Keratinocyte (primary cell): Measurements from ENCODE around the gene MORN5.

Experiments
- EZH2 ChIP-seq: IDR thresholded peaks from one replicate; pipeline ENCODE4 v1.6.1; 2012; ENCODE audit warnings: inconsistent platforms, mild to moderate bottlenecking, low read length, moderate library complexity
- TF ChIP-seq, protein P1 (sequence below), 3 experiments: IDR thresholded peaks in 1 of 3; conservative IDR thresholded peaks in 1 of 3; optimal IDR thresholded peaks in 1 of 3; 2 replicates in 2 of 3; 3 replicates in 1 of 3; pipeline versions ENCODE3 to v1.5.1; 2011; ENCODE audit warnings: low read length in 3 of 3, mild to moderate bottlenecking in 3 of 3, moderate library complexity in 2 of 3, control low read depth in 1 of 3, inconsistent platforms in 1 of 3; ENCODE audit not compliant: insufficient read depth in 2 of 3; ENCODE audit errors: extremely low read depth in 1 of 3

DNA sequence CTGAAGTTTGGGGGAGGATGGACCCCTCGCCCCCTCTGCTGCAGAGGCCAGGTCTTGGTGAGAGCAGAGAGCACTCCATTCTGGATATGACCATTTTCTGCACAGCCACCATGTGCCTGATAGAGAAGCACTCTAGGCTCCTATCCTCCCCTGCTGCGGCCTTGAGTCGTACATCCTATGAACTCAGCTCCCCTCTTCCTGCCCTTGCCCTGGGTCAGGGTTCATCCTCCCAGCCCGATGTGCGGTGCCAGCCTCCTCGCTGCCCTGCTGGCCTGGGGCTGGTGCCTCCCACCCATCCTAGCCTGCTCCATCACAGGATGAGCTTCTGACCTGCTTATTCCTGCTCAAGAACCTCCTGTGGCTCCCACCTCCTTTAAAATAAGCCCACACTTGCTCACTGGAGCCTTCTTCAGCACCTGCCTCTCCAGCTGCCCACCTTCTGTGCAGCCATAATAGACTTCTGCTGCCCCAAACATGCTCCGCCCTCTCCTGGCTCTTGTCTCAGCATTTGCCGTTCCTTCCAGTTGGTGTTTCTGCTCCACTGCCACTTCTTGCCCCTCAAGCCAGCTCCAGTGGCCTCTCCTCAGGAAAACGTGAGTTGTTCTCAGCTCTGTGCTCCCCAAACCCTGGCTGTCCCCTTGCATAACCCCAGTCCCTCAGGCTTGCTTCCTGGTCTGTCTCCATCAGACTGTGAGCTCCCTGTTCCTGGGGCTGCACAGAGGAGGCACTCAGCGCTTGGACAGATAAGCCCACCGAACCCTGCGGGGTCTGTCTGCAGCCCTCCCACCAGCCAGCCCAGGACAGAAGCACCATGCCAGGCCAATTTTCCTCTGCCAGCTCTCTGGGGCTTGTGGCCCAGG, 44.3 kb upstream of the MORN5 start:
- TF ChIP-seq, protein P1, sequence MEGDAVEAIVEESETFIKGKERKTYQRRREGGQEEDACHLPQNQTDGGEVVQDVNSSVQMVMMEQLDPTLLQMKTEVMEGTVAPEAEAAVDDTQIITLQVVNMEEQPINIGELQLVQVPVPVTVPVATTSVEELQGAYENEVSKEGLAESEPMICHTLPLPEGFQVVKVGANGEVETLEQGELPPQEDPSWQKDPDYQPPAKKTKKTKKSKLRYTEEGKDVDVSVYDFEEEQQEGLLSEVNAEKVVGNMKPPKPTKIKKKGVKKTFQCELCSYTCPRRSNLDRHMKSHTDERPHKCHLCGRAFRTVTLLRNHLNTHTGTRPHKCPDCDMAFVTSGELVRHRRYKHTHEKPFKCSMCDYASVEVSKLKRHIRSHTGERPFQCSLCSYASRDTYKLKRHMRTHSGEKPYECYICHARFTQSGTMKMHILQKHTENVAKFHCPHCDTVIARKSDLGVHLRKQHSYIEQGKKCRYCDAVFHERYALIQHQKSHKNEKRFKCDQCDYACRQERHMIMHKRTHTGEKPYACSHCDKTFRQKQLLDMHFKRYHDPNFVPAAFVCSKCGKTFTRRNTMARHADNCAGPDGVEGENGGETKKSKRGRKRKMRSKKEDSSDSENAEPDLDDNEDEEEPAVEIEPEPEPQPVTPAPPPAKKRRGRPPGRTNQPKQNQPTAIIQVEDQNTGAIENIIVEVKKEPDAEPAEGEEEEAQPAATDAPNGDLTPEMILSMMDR (optimal IDR thresholded peaks at IDR 0.05 in 1 of 3, IDR thresholded peaks at IDR 0.05 in 1 of 3, conservative IDR thresholded peaks at IDR 0.05 in 1 of 3; ENCODE audit: extremely low read depth in 1 of 3, insufficient read depth in 2 of 3, low read length in 3 of 3), result no peak
- no peak for TF ChIP-seq EZH2
